Right lobe of liver (tissue), 6 donors: Measurements from ENCODE around the gene NUDT12. TPM values are rescaled to one million over a fixed set of nuclear protein-coding genes. Genes with fewer than 3 reads are reported as not detected.

Experiments used
- ATAC-seq, 4 donors: fragments of 200-7000 bp; cut with Tn5 transposase; one replicate each; pipeline ENCODE4 v1.9.1; 2020; ENCODE audit warnings: mild to moderate bottlenecking in 4 of 4, moderate library complexity in 4 of 4
- DNase-seq, 3 donors: peaks; one replicate each; pipeline ENCODE4 v3.0.0-alpha.2; 2020
- H3K27ac ChIP-seq, 3 donors: fragments of 200-600 bp; one replicate each; pipeline ENCODE4 v1.8.0; 2022
- H3K27me3 ChIP-seq, 2 donors: fragments of 200-600 bp; one replicate each; pipeline ENCODE4 v1.8.0; 2022
- H3K36me3 ChIP-seq, 4 donors: fragments of 200-600 bp; sonication (generic) in 1 of 4; one replicate each; pipeline versions ENCODE4 v1.5.1 to v1.8.0; 2017 to 2022; ENCODE audit warnings: control low read depth in 1 of 4
- H3K4me1 ChIP-seq, 4 donors: fragments of 200-600 bp; sonication (generic) in 1 of 4; one replicate each; pipeline versions ENCODE4 v1.5.1 to v1.8.0; 2017 to 2022; ENCODE audit warnings: control low read depth in 1 of 4
- H3K4me3 ChIP-seq, 3 donors: fragments of 200-600 bp; one replicate each; pipeline ENCODE4 v1.8.0; 2022
- H3K9me3 ChIP-seq, 4 donors: fragments of 200-600 bp; sonication (generic) in 1 of 4; one replicate each; pipeline versions ENCODE4 v1.5.1 to v1.8.0; 2017 to 2022; ENCODE audit warnings: control low read depth in 1 of 4
- CTCF ChIP-seq, 4 donors: fragments of 200-600 bp in 3 of 4; fragments of 450-650 bp in 1 of 4; IDR thresholded peaks; one replicate each; pipeline versions ENCODE4 v1.5.1 to v1.8.0; 2016 to 2022; ENCODE audit warnings: antibody characterized with exemption in 4 of 4, mild to moderate bottlenecking in 2 of 4
- POLR2A ChIP-seq: fragments of 450-650 bp; IDR thresholded peaks from one replicate; pipeline ENCODE4 v1.6.1; 2017; ENCODE audit warnings: antibody characterized with exemption, mild to moderate bottlenecking
- WGBS: methylation state at CpG from one replicate; pipeline ENCODE4 v1.1.6; 2018; ENCODE audit warnings: low coverage, low lambda C conversion rate; ENCODE audit not compliant: insufficient coverage; ENCODE audit errors: missing lambda C conversion rate; 5-methylcytosine and 5-hydroxymethylcytosine counted together
- intact Hi-C, 2 donors: fragments of 100-400 bp; cut with DNase I; formaldehyde crosslinking; loops; one replicate each; pipeline versions ENCODE4 v1.11.2 to v1.14.1; 2022
- total RNA-seq, 6 experiments: library from RNA; depleted of rRNA in 2 of 6; stranded (reverse); fragments of >200 nt in 2 of 6; fragmentation: NEBNext Ultra II Directional in 3 of 6; extraction: Animal tissue kit (Norgen Biotek cat#: 25700) in 3 of 6; gene quantifications; one replicate each; pipeline versions ENCODE4 v1.1.0 to v1.2.4, GENCODE V29; 2016 to 2023
- donor health status: DM: no; HTN: yes; CAD: no.
- donor health status: DM: no; HTN: no; CAD: no.
- donor health status: DM: no; HTN: no; CAD: no.
- donor health status: DM: no; HTN: yes; CAD: no.
- donor health status: DM: no; HTN: yes; CAD: no.

NUDT12 gene
- total RNA-seq, 6 experiments from 2014 or later: 15.9 to 19.9 (median 18.4) TPM

DNA sequence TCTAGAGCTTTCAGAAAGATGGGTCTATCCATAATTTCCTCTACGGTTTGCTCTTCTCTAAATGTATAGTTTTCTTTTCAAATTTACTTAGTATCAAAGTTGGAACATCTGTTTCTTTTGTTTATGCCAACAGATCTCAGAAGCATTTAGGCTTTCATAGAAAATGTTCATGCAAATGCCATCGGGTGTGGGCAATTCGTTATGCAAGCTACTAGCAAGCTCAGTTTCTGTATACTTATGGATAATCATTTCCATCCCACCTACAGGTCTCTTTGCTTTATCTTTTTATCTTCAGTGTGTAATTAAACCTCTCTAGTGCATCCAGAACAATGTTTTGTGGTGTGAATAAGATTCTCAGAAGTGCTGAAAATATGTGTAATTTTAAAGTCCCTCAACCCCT is 59.9 kb downstream of the NUDT12 start:
- no peak for TF ChIP-seq POLR2A
- no peak for TF ChIP-seq CTCF (IDR thresholded peaks at IDR 0.05)
- intact Hi-C loops: no loop called here
- H3K27ac ChIP-seq: no peak overlapping the region
- no peaks in the 10 kb centered on the region for H3K9me3 ChIP-seq
- no peak overlapping the region for H3K4me3 ChIP-seq
- no peak for DNase-seq
- H3K4me1 ChIP-seq: no peaks in the 10 kb centered on the region
- no peaks in the 10 kb centered on the region for H3K36me3 ChIP-seq
- no peaks in the 10 kb centered on the region for H3K27me3 ChIP-seq
- 63% methylated on average over 3 of the region's 3 CpGs for WGBS
- ATAC-seq: no peak
